Measurements from ENCODE around the gene SSTR5.

SSTR5 gene

GRCh38 chr16:1107731-1108130, 35.2 kb downstream of the SSTR5 start:
- no peak for DNase-seq

- no peak for DNase-seq
Measured at GRCh38 chr16:1108299-1109252, 36.0 kb downstream of the SSTR5 start.

- no peak for DNase-seq
Measured at GRCh38 chr16:1109648-1110047, 37.1 kb downstream of the SSTR5 start.

- DNase-seq = no peak
Measured at GRCh38 chr16:1112506-1113184, 40.1 kb downstream of the SSTR5 start.

GRCh38 chr16:1113489-1113888, 40.9 kb downstream of the SSTR5 start:
- no peak for DNase-seq

GRCh38 chr16:1113889-1114526, 41.5 kb downstream of the SSTR5 start:
- DNase-seq = no peak

GRCh38 chr16:1116693-1117077, 44.1 kb downstream of the SSTR5 start:
- no peak for DNase-seq

GRCh38 chr16:1117176-1117900, 44.8 kb downstream of the SSTR5 start:
- DNase-seq = no peak

GRCh38 chr16:1117926-1118325, 45.4 kb downstream of the SSTR5 start:
- no peak for DNase-seq

GRCh38 chr16:1119129-1119528, 46.6 kb downstream of the SSTR5 start:
- DNase-seq = no peak

- DNase-seq = no peak
Measured at GRCh38 chr16:1119766-1120576, 47.4 kb downstream of the SSTR5 start.

- DNase-seq = no peak
Measured at GRCh38 chr16:1120577-1120941, 48.0 kb downstream of the SSTR5 start.

- no peak for DNase-seq
Measured at GRCh38 chr16:1121009-1121408, 48.5 kb downstream of the SSTR5 start.

GRCh38 chr16:1121601-1122397, 49.3 kb downstream of the SSTR5 start:
- DNase-seq = no peak

- DNase-seq = no peak
Measured at GRCh38 chr16:1122398-1122765, 49.8 kb downstream of the SSTR5 start.

GRCh38 chr16:1123525-1124230, 51.1 kb downstream of the SSTR5 start:
- DNase-seq = no peak

GRCh38 chr16:1124291-1124690, 51.7 kb downstream of the SSTR5 start:
- DNase-seq = no peak

- no peak for DNase-seq
Measured at GRCh38 chr16:1124795-1125194, 52.2 kb downstream of the SSTR5 start.

GRCh38 chr16:1125471-1125870, 52.9 kb downstream of the SSTR5 start:
- DNase-seq = peak in 1 of 2 donors; percentile 23

- no peak for DNase-seq
Measured at GRCh38 chr16:1126044-1126443, 53.5 kb downstream of the SSTR5 start.

- DNase-seq = no peak
Measured at GRCh38 chr16:1126586-1126985, 54.0 kb downstream of the SSTR5 start.
